A549 (cell line): ENCODE results near the gene C16orf54.

ENCODE experiments used
- BHLHE40 ChIP-seq: IDR thresholded peaks from 2 replicates; pipeline ENCODE4 v1.6.1; 2012; ENCODE audit warnings: low read depth, low read length, inconsistent platforms
- CBX2 ChIP-seq: fragments of 200-600 bp; sonication (generic); IDR thresholded peaks from 2 replicates; pipeline ENCODE4 v1.6.1; 2016; ENCODE audit warnings: low read depth, mild to moderate bottlenecking, borderline replicate concordance
- EP300 ChIP-seq, 2 experiments: fragments of >200 bp; sonication (Bioruptor Twin); formaldehyde crosslinking; IDR thresholded peaks; 2 replicates in 1 of 2; 3 replicates in 1 of 2; pipeline ENCODE4 v1.6.1; 2016 to 2017
- FOSB ChIP-seq: fragments of 250-450 bp; sonication (Bioruptor Pico); IDR thresholded peaks from 2 replicates; pipeline ENCODE4 v1.5.0; 2020; ENCODE audit warnings: mild to moderate bottlenecking, moderate library complexity
- GATA3 ChIP-seq: IDR thresholded peaks from 2 replicates; pipeline ENCODE4 v1.6.1; 2012; ENCODE audit warnings: borderline replicate concordance
- JUNB ChIP-seq: fragments of >200 bp; sonication (Bioruptor Twin); formaldehyde crosslinking; IDR thresholded peaks from 2 replicates; pipeline ENCODE4 v1.6.1; 2016
- KDM1A ChIP-seq: fragments of 200-600 bp; sonication (generic); IDR thresholded peaks from 2 replicates; pipeline ENCODE4 v1.6.1; 2016; ENCODE audit warnings: low read depth, mild to moderate bottlenecking
- MYC ChIP-seq: IDR thresholded peaks from 2 replicates; pipeline ENCODE4 v1.6.1; 2012; ENCODE audit warnings: mild to moderate bottlenecking, inconsistent platforms, low read length, improper control_type of control experiment, borderline replicate concordance
- NR3C1 ChIP-seq: fragments of >200 bp; sonication (Bioruptor Twin); formaldehyde crosslinking; IDR thresholded peaks from 3 replicates; pipeline ENCODE4 v1.6.1; 2017
- POLR2A ChIP-seq: IDR thresholded peaks from 2 replicates; pipeline ENCODE4 v1.6.1; 2012; ENCODE audit warnings: mild to moderate bottlenecking, low read length
- RAD21 ChIP-seq, 2 experiments: fragments of >200 bp in 1 of 2; sonication (Bioruptor Twin) in 1 of 2; formaldehyde crosslinking in 1 of 2; IDR thresholded peaks in 1 of 2; conservative IDR thresholded peaks in 1 of 2; 2 replicates in 1 of 2; 3 replicates in 1 of 2; pipeline ENCODE4 v1.6.1; 2012 to 2018; ENCODE audit warnings: inconsistent platforms in 1 of 2
- SREBF2 ChIP-seq: fragments of 450-650 bp; IDR thresholded peaks from 2 replicates; pipeline ENCODE4 v1.6.1; 2014; ENCODE audit warnings: mild to moderate bottlenecking, moderate library complexity
- TF ChIP-seq, protein P1 (sequence below): fragments of >200 bp; sonication (Bioruptor Twin); formaldehyde crosslinking; IDR thresholded peaks from 3 replicates; pipeline ENCODE4 v1.5.1; 2016
- TF ChIP-seq, protein P2 (sequence below): fragments of 200-600 bp; sonication (generic); IDR thresholded peaks from 2 replicates; pipeline ENCODE4 v1.6.1; 2016; ENCODE audit warnings: antibody characterized with exemption, mild to moderate bottlenecking, moderate library complexity

DNA sequence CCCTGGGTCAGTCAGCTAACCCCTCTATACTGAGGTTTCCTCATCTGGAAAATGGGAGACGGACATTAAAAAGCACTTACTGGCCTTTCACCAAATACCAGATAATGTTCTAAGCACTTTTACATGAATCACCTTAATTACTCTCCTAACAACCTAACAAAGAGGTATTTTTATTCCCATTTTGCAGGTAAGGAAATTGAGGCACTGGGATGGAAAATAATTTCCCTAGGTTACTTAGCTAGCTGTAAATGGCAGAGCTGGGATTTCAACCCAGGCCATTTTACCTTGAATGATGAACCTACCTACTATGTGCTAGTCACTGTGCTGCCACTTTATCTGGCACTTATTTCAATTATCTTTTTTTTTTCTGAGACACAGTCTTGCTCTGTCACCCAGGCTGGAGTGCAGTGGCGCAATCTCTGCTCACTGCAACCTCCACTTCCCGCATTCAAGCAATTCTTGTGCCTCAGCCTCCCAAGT lies 48.5 kb upstream of the C16orf54 start:
- TF ChIP-seq, protein P1, sequence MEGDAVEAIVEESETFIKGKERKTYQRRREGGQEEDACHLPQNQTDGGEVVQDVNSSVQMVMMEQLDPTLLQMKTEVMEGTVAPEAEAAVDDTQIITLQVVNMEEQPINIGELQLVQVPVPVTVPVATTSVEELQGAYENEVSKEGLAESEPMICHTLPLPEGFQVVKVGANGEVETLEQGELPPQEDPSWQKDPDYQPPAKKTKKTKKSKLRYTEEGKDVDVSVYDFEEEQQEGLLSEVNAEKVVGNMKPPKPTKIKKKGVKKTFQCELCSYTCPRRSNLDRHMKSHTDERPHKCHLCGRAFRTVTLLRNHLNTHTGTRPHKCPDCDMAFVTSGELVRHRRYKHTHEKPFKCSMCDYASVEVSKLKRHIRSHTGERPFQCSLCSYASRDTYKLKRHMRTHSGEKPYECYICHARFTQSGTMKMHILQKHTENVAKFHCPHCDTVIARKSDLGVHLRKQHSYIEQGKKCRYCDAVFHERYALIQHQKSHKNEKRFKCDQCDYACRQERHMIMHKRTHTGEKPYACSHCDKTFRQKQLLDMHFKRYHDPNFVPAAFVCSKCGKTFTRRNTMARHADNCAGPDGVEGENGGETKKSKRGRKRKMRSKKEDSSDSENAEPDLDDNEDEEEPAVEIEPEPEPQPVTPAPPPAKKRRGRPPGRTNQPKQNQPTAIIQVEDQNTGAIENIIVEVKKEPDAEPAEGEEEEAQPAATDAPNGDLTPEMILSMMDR: no peak
- TF ChIP-seq FOSB (no peak), JUNB (no peak), RAD21 (conservative IDR thresholded peaks at IDR 0.05 in 1 of 2, IDR thresholded peaks at IDR 0.05 in 1 of 2) (no peak), POLR2A (no peak), KDM1A (no peak), NR3C1 (no peak), CBX2 (no peak), MYC (no peak), EP300 (IDR thresholded peaks at IDR 0.05) (no peak), BHLHE40 (no peak), GATA3 (no peak), SREBF2 (no peak)
- TF ChIP-seq, protein P2, sequence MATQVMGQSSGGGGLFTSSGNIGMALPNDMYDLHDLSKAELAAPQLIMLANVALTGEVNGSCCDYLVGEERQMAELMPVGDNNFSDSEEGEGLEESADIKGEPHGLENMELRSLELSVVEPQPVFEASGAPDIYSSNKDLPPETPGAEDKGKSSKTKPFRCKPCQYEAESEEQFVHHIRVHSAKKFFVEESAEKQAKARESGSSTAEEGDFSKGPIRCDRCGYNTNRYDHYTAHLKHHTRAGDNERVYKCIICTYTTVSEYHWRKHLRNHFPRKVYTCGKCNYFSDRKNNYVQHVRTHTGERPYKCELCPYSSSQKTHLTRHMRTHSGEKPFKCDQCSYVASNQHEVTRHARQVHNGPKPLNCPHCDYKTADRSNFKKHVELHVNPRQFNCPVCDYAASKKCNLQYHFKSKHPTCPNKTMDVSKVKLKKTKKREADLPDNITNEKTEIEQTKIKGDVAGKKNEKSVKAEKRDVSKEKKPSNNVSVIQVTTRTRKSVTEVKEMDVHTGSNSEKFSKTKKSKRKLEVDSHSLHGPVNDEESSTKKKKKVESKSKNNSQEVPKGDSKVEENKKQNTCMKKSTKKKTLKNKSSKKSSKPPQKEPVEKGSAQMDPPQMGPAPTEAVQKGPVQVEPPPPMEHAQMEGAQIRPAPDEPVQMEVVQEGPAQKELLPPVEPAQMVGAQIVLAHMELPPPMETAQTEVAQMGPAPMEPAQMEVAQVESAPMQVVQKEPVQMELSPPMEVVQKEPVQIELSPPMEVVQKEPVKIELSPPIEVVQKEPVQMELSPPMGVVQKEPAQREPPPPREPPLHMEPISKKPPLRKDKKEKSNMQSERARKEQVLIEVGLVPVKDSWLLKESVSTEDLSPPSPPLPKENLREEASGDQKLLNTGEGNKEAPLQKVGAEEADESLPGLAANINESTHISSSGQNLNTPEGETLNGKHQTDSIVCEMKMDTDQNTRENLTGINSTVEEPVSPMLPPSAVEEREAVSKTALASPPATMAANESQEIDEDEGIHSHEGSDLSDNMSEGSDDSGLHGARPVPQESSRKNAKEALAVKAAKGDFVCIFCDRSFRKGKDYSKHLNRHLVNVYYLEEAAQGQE: no peak
